BJ (cell line): Measurements from ENCODE around the gene RALGAPA1. TPM values are rescaled to one million over a fixed set of nuclear protein-coding genes. Genes with fewer than 3 reads are reported as not detected.

Experiments used
- CTCF ChIA-PET: fragments of 350-600 bp; formaldehyde crosslinking; extraction: SDS; loops from one replicate; lab custom pipeline; 2021; ENCODE audit warnings: antibody characterized with exemption, inconsistent platforms; lab: Yijun Ruan, JAX
- POLR2A ChIA-PET: fragments of 300-600 bp; sonication (Branson Sonifier 250); formaldehyde crosslinking; extraction: SDS; loops from one replicate; lab custom pipeline; 2021; ENCODE audit warnings: antibody characterized with exemption; lab: Charles Lee
- DNase-seq: peaks from one replicate; pipeline ENCODE4 v3.0.0-alpha.2; 2011; ENCODE audit warnings: low read depth
- H3K27me3 ChIP-seq: 2 replicates; pipeline ENCODE4 v1.6.0; 2011; ENCODE audit warnings: low read length; ENCODE audit not compliant: control insufficient read depth, insufficient read depth
- H3K36me3 ChIP-seq: 2 replicates; pipeline ENCODE4 v1.5.1; 2011; ENCODE audit warnings: low read length; ENCODE audit not compliant: control insufficient read depth, insufficient read depth
- H3K4me3 ChIP-seq: 2 replicates; pipeline ENCODE4 v1.5.1; 2011; ENCODE audit warnings: low read depth, mild to moderate bottlenecking, control low read depth, low read length
- CTCF ChIP-seq: IDR thresholded peaks from 2 replicates; pipeline ENCODE4 v1.5.1; 2011; ENCODE audit warnings: low read depth, mild to moderate bottlenecking, control low read depth, inconsistent platforms, low read length, moderate library complexity; ENCODE audit not compliant: insufficient read depth
- polyA plus RNA-seq: library from polyadenylated mRNA; depleted of rRNA; stranded (reverse); fragments of >200 nt; gene quantifications from 2 replicates; pipeline ENCODE4 v1.2.3, GENCODE V29; 2011

RALGAPA1 gene
- polyA plus RNA-seq, 1 experiment: 4.7 TPM

- no peak for TF ChIP-seq CTCF
- POLR2A ChIA-PET: no interaction called here
- no peaks in the 10 kb centered on the region for H3K27me3 ChIP-seq
- no peak overlapping the region for H3K4me3 ChIP-seq
- CTCF ChIA-PET: interaction anchor here (0.6 to 1.6 kb wide), 4 partner anchors 13 to 30 kb away, joined by 3 to 5 read pairs (median 4); no protein-coding TSS in a partner anchor
- no peaks in the 10 kb centered on the region for H3K36me3 ChIP-seq
- DNase-seq: no peak
Measured at GRCh38 chr14:35835208-35835982, 26.3 kb upstream of the RALGAPA1 start.

GRCh38 chr14:35829449-35829848 lies 20.4 kb upstream of the RALGAPA1 start:
- POLR2A ChIA-PET: no interaction called here
- Histone ChIP-seq H3K27me3 (no peaks in the 10 kb centered on the region), H3K36me3 (no peaks in the 10 kb centered on the region), H3K4me3 (no peak overlapping the region)
- no peak for DNase-seq
- CTCF ChIA-PET: no interaction called here
- TF ChIP-seq CTCF: no peak

- POLR2A ChIA-PET: no interaction called here
- CTCF ChIA-PET: interaction anchor here (0.6 kb wide), 1 partner anchor 472 kb away, joined by 4 read pairs; no protein-coding TSS in a partner anchor
- no peak overlapping the region for H3K4me3 ChIP-seq
Measured at GRCh38 chr14:35827678-35828472, 18.8 kb upstream of the RALGAPA1 start.

GRCh38 chr14:35826952-35827416 lies 17.9 kb upstream of the RALGAPA1 start:
- POLR2A ChIA-PET: interaction anchor here (0.7 kb wide), 1 partner anchor 172 kb away, joined by 4 read pairs; no protein-coding TSS in a partner anchor
- DNase-seq: no peak
- Histone ChIP-seq H3K4me3 (peak overlapping the region; percentile 94), H3K27me3 (no peaks in the 10 kb centered on the region), H3K36me3 (no peaks in the 10 kb centered on the region)
- CTCF ChIA-PET: interaction anchor here (1.7 to 1.8 kb wide), 3 partner anchors 9 to 12 kb away, joined by 4 to 9 read pairs (median 7); no protein-coding TSS in a partner anchor
- no peak for TF ChIP-seq CTCF

More at GRCh38 chr14:35827678-35828472, 18.8 kb upstream of the RALGAPA1 start:
- TF ChIP-seq CTCF: no peak
- no peaks in the 10 kb centered on the region for H3K27me3 ChIP-seq
- DNase-seq: no peak
- no peaks in the 10 kb centered on the region for H3K36me3 ChIP-seq
